Cardiac atrium fibroblast (primary cell): ENCODE data around the gene PPM1M. TPM values are rescaled to one million over a fixed set of nuclear protein-coding genes. Genes with fewer than 3 reads are reported as not detected.

Experiments
- total RNA-seq: library from RNA; depleted of rRNA; stranded (reverse); fragments of >200 nt; gene quantifications from 2 replicates; pipeline ENCODE4 v1.2.3, GENCODE V29; 2015

Gene PPM1M, protein sequence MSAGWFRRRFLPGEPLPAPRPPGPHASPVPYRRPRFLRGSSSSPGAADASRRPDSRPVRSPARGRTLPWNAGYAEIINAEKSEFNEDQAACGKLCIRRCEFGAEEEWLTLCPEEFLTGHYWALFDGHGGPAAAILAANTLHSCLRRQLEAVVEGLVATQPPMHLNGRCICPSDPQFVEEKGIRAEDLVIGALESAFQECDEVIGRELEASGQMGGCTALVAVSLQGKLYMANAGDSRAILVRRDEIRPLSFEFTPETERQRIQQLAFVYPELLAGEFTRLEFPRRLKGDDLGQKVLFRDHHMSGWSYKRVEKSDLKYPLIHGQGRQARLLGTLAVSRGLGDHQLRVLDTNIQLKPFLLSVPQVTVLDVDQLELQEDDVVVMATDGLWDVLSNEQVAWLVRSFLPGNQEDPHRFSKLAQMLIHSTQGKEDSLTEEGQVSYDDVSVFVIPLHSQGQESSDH
- total RNA-seq = 11.7 and 12.5 TPM in 2 replicates

GRCh38 chr3:52245322-52246263, at the start of gene PPM1M:
TSS of gene PPM1M (plus strand) at chr3:52245759. CDS start at chr3:52245825, 66 bp downstream.

DNA sequence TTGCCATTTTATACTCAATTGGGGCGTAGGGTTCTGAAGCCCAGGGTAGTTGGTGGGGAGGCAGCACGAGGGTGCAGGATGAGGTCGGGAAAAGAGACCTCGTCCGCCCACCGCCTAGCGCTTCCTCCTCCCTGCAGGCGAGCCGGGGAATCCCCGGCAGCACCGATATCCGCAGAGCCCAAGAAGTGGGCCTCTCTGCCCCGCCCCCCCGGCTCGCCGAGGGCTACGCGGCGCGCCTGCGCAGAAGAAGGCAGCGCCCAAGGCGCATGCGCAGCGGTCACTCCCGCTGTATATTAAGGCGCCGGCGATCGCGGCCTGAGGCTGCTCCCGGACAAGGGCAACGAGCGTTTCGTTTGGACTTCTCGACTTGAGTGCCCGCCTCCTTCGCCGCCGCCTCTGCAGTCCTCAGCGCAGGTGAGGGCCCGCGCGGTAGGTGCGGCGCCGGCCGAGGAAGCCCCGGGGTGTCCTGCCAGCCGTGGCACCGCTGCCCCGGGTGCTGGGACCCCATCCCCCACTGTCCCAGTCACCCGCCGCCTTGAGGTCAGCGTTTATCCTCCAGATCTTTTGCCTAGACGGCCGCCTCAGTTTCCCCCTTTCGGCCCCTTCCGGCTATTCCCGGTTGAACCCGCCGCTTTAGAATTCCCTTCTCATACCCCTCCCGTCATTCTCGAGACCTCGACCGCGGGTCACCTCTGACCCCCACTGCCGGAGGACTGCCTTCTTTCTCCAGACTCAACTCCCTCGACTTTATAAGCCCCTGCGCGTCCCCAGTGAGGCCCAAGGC, 47.5 kb upstream of the PPM1M start, which contains the start of gene ALAS1:
Gene ALAS1, plus strand, starts transcription at position 319 of the 784 bp plus-strand sequence. CDS start 1,082 bp downstream, outside the sequence.

DNA sequence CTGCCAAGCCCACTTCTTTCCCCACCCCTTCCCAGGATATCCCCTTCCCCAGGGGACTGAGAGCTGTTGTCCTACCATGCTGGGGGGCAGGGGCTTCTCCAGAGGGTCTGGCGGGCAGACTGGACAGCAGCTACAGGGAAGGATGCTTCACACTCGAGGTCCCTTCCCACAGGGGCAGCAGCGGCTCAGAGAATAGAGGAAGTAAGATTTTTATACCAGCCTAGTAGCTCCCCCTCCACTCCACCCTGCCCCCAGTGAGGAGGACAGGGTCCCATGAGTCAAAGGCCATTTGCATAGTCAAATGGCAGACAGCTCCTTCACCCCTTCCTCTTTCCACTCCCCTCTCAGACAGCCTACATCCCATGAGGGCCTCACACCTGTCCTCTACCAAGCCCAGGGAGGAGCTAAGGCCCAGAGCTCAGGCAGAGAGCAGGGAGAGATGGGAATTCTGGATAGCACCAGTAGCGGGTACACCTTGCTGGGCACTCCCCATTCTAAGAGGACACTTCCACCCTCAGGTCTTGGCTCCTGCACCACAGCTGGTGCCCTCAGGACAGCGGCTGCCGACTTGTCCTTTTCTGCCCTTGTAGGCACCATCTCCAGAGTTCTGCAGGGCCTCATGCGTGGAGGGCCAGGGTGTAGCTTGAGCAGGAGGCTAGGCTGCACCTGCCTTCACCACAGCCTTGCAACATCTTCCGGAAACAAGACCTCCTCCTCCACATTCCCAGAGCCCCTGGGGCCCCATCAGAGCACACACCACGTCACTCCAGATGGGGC, 19.9 kb upstream of the PPM1M start, which contains the start of gene TLR9:
Gene TLR9, minus strand, starts transcription at position 194 of the 777 bp plus-strand sequence. Its CDS starts 116 bp downstream, at position 78.

DNA sequence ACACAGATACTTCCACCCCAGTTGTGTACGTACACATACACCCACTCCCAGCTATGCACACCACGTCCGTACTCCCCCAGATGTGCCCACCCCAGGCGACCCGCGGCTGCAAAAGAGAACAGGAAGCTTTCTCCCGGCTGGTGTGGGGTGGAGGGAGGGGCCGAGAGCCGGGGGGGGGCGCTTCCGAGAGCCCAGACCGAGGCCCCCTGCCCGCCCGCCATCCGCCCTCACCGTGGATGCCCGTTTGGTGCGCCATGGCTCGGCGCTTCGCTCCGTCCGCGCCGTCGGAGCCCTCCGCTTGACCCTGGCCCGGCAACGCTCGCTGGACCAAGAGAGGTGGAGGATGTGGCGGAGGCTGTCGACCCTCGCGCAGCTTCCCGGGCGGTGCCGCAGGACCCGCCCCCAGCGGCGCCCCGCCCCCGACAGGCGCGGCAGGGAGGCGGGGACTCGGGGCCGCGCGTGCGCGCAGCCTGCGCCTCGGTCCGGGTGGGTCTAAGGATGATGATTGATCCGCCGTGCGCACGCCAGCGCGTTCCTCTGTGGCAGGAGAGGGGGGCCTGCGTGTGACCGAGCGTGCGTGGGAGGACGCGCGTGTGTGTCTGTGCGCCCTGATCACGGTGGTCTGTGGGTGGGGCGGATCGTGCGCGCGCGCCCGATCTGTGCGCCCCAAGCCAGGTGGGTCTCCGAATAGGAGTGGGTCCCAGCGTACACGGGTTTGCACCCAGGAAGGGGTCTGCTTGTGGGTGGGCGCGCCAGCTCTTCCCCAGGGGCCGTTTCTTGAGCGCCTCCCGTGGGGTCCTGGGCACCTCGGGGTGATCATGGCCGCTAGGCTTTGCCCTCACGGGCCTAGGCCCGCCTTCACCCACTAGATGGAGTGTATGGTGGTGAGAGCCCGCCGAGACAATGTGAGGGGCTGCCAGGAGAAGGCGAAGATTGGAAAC, 6.5 kb upstream of the PPM1M start, which contains the start of gene TWF2:
Gene TWF2, minus strand, starts transcription at position 398 of the 941 bp plus-strand sequence. Its CDS starts 142 bp downstream, at position 256.

DNA sequence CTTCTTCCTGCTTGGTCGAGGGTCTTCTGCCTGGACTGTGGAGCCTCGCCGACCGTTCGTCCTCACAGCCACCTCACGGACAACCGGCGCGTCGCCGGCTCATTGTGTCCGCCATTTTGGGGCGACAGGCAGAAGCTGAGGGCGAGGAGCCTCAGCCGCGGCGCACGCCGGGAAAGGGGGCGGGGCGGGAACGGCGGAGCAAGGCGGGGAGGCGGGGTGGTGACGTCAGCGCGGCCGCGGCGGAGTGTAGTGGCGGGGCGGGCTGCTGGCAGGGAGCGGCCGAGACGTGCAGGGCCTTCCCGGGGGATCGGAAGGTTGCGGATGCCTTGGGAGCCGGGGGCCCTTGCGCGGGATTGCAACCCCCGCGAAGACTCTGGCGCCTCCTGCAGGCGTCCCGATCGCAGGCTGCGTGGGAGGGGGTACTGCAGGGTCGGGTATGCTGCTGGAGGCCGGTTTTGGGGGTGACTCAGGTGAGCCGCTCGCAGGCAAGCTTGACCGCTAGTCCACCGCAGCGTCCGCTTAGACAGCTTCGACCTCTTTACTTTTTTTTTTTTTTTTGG, 33.0 kb downstream of the PPM1M start, which contains the start of gene WDR82:
Gene WDR82, minus strand, starts transcription at position 140 of the 560 bp plus-strand sequence. CDS start 288 bp downstream, outside the sequence.

Other genes with a start within 250 kb of the PPM1M start
- gene RPL29, start 249.9 kb upstream of the PPM1M start, total RNA-seq = 1,720 and 2,013 TPM in 2 replicates
- gene DUSP7, start 189.2 kb upstream of the PPM1M start, total RNA-seq = 12.2 and 17.1 TPM in 2 replicates
- gene POC1A, start 91.3 kb upstream of the PPM1M start, total RNA-seq = 1.1 and 4.7 TPM in 2 replicates
- 22.7 and 29.6 TPM in 2 replicates for gene ALAS1, start 47.6 kb upstream of the PPM1M start, total RNA-seq
- not detected in 2 replicates for gene TLR9, start 20.1 kb upstream of the PPM1M start, total RNA-seq
- 113 and 128 TPM in 2 replicates for gene TWF2, start 6.6 kb upstream of the PPM1M start, total RNA-seq
- 44.7 and 49.6 TPM in 2 replicates for gene WDR82, start 32.9 kb downstream of the PPM1M start, total RNA-seq
- gene GLYCTK, start 42.1 kb downstream of the PPM1M start, total RNA-seq = 6.7 and 8.4 TPM in 2 replicates
- 2.3 and 2.9 TPM in 2 replicates for gene DNAH1, start 70.6 kb downstream of the PPM1M start, total RNA-seq
- 44.2 and 50.5 TPM in 2 replicates for gene BAP1, start 164.2 kb downstream of the PPM1M start, total RNA-seq
- 2.2 and 2.3 TPM in 2 replicates for gene PHF7, start 164.9 kb downstream of the PPM1M start, total RNA-seq
- under 0.01 and 0.49 TPM in 2 replicates for gene SEMA3G, start 199.3 kb downstream of the PPM1M start, total RNA-seq
- gene TNNC1, start 208.3 kb downstream of the PPM1M start, total RNA-seq = not detected in 2 replicates
- gene NISCH, start 209.8 kb downstream of the PPM1M start, total RNA-seq = 29.8 and 30.5 TPM in 2 replicates
- 2.0 and 7.1 TPM in 2 replicates for gene STAB1, start 249.6 kb downstream of the PPM1M start, total RNA-seq